GM19328 (cell line): ENCODE measurements around the gene SYDE2.
"Not testable (repeated sequence)": the region's sequence is repeated elsewhere in the genome, so short reads cannot be mapped to it uniquely, and the experiment has no call there.

Experiments used
- ATAC-seq: cut with Tn5 transposase; IDR thresholded peaks from one replicate; pipeline ENCODE4 v1.9.1; 2021; ENCODE audit warnings: mild to moderate bottlenecking, moderate library complexity; ENCODE audit not compliant: unreplicated experiment

Gene SYDE2, protein sequence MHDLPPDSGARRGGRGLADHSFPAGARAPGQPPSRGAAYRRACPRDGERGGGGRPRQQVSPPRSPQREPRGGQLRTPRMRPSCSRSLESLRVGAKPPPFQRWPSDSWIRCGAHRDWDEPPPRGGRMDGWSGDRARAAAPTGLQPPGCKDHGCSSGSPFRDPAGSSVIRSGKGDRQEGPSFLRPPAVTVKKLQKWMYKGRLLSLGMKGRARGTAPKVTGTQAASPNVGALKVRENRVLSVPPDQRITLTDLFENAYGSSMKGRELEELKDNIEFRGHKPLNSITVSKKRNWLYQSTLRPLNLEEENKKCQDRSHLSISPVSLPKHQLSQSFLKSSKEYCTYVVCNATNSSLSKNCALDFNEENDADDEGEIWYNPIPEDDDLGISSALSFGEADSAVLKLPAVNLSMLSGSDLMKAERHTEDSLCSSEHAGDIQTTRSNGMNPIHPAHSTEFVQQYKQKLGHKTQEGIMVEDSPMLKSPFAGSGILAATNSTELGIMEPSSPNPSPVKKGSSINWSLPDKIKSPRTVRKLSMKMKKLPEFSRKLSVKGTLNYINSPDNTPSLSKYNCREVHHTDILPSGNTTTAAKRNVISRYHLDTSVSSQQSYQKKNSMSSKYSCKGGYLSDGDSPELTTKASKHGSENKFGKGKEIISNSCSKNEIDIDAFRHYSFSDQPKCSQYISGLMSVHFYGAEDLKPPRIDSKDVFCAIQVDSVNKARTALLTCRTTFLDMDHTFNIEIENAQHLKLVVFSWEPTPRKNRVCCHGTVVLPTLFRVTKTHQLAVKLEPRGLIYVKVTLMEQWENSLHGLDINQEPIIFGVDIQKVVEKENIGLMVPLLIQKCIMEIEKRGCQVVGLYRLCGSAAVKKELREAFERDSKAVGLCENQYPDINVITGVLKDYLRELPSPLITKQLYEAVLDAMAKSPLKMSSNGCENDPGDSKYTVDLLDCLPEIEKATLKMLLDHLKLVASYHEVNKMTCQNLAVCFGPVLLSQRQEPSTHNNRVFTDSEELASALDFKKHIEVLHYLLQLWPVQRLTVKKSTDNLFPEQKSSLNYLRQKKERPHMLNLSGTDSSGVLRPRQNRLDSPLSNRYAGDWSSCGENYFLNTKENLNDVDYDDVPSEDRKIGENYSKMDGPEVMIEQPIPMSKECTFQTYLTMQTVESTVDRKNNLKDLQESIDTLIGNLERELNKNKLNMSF

DNA sequence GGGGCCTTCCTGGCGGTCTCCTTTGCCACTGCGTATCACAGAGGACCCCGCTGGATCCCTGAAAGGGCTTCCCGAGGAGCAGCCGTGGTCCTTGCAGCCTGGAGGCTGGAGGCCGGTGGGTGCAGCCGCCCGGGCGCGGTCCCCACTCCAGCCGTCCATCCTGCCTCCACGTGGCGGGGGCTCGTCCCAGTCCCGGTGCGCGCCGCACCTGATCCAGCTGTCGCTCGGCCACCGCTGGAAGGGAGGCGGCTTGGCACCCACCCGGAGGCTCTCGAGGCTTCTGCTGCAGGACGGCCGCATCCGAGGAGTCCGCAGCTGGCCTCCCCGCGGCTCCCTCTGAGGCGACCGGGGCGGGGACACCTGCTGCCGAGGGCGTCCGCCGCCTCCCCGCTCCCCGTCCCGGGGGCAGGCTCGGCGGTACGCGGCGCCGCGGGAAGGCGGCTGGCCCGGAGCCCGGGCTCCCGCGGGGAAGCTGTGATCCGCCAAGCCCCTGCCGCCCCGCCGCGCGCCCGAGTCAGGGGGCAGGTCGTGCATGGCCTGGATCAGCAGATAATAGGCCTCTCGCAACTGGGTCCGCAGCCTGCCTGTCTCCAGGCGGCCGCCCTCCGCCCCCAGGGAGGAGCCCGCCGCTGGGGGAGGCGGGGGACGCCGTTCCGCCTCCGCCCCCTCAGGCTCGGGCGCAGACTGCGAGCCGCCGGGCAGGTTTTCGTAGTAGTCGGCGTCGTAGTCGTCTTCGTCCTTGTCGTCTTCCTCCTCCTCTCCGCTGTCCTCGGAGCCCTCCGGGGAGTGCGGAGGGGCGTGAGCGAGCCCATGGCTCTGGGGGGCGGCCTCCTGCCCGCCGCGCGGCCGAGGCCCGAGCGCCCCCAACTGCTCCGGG is at the start of gene SYDE2:
SYDE2 (minus strand) TSS at position 554 of the 877 bp plus-strand sequence; CDS start at position 534, 20 bp downstream.
- peak; percentile 80 for ATAC-seq

DNA sequence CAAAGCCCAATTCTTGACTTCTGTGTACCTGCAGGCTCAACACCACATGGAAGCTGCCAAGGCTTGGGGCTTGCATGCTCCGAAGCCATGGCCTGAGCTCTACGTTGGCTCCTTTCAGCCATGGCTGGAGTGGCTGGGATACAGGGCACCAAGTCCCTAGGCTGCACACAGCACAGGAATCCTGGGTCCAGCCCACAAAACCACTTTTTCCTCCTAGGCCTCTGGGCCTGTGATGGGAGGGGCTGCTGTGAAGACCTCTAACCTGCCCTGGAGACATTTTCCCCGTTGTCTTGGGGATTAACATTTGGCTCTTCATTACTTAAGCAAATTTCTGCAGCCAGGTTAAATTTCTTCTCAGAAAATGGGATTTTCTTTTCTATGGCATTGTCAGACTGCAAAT is 48.2 kb upstream of the SYDE2 start:
- ATAC-seq, result not testable (repeated sequence)

DNA sequence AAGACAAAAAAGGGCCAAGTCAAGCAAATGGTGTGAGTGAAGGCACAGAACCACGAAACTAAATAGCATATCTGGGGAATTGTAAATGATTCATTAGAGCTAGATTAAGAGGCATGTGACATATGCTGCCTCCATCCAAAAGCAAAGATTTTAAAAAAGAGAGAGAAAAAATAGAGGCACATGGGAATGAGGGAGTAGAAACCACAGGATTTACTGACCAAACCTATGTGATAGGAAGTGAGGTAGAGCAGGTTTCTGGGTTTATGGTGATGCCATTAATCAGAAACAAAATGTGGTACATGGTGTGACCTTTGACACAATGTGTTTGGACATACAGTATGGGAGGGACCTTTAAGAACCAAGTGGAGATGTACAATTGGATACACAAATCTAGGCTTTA is 45.1 kb upstream of the SYDE2 start:
- ATAC-seq, result no peak

DNA sequence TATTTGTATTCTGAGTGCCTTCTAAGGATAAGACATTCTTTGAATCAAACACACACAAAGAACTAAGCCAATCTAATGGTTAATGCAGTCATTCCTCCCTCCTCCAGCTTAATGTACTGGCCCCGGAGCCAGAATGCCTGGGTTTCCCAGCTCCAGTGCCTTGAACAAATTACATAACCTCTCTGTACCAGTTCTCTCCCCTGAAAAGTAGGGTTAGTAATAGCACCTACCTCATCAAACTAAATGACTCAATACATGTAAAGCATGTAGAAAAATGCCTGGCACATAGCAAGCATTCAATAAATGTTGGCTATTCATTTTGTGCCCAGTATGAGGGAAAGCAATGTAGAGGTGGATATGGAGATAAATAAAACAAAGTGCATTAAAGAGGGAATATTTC is 44.6 kb upstream of the SYDE2 start:
- ATAC-seq, result no peak

DNA sequence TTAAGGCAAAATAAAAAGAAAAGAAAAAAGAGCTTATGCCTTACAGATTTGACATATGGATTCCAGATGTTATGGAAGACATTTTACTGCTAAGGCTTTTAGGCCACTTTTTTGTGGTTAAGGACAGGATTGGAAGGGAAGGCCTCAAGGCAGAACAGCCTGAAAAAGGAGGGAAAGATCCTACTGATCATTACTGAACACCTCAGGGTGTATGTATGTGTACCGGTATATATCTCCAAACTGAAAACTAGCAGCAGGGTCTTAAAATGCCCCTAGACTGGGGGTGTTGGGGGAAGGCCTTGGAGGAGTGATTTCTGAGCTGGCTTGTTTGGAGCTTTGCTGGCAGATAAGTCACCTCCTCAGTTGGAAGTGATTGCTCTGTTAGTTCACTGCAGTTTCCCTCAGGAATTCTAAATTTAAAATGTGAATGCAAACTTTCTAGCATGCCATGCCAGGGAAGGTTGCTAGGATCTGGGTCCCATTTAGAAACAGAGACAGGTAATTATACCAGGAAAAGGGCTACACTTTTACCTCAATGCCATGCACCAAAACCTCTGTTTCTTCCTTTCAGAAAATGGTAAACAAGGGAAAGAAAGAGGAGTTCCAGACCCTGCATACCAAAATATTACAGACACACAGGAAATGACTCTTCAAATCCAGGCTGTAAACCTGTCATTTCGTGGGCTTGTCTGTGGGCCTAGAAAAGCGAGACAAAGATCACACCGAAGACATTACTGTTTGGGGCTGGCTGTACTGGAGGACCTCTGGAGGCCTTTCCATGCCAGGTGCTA is 43.6 kb upstream of the SYDE2 start:
- ATAC-seq, result no peak

DNA sequence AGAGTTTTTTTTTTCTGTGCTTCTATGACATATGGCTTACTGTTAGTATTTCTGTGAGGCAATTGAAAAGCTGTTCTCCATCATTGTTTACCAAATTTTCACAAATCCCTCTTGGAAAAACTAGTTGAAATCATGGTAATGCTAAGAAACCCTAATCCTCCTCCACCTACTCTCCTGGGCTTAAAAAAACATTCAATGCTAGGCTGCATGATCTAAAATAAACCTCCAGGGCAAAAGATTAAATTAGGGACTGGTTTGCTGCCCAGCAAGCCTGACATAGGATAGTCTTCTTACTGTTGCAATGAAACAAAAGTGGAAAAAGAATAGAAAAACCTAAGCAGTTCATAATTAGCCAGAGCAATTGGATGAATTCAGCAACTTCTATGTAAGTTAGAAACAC is 42.6 kb upstream of the SYDE2 start:
- no peak for ATAC-seq

DNA sequence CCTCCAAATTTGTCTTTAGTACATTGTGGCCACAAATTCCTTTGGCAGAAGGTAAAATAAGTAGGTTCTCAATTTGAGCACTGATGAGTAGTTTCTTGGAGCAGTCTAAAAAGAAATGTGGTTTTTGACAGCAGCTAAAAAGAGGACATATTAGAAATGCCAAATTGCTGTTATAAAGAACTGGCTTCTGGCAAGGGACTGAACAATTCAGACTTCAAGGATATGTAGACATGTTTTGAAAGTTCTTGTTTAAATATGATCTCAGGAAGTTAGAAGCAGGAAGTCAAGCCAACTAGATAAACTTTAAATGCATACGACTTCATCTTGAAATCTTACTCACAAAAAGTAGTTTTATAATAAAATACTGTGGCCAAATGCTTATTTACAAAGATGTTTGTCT is 39.8 kb upstream of the SYDE2 start:
- ATAC-seq, result no peak

DNA sequence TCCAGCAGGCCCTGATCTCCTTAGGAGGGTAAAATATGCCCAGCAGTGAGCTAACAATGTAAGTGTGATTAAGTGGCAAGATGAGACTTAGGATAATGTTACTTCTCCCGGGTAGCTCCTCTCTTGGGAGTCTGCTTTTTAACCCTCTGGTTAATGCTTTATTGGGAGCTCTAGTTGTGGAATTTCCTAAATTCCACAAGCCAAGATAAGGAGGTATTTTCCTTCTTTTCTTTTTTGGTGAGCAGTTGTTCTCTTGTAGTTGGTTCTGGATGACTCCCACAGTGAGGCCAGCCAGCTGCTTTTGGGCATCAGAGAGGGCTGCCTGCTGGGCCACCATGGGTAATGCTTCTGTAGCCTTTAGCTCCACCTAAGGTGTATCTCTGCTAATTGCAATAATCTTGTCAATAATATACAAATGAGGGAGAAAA is 39.4 kb upstream of the SYDE2 start:
- ATAC-seq, result no peak

DNA sequence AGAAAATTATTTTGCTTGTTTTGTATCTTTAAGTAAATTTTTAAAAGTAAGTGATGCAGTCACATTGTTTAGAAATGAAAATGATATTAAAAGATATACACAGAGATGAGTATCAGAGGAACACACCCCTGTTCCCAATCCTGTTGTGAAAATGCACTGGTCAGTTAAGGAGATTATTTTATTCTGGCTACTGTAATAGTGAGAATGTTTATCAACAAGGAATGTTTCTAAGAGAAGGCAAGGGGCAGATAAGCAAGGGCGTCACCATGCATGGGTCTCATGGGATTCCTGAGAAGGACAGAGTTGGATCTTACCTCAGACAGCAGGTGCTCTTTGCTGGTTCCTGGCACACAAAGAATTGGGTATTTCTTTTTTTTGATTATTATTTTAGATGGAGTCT is 36.8 kb upstream of the SYDE2 start:
- ATAC-seq, result no peak

DNA sequence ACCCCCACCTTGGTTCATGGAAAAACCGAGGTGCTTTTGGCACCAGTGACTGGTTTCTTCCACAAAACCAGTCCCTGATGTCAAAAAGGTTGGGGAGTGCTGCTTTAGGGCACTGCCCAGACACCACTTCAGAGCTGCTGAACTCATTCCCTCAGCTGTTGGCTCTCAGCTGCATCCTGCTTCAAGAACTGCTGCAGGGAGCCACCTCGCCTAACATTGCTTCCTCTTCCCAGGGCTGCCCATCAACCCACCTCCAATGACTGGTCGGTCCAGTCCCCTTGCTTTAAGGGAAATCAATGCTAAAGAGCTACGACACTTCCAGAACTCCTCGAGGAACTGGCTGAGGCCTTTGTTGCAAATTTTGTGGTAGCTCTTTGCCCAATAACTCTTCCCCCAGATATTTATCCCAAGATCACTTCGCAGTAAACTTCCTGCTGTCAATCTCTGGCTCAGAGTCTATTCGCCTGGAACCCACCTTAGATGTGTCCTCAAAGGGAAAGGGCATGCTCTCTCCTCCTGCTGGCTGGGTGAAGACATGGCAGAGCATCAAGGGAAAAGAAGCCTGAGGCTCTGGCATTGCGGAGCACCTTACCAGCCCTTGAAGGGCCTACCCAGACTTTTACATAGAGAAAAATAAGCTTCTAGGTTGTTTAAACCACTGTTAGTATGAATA is 29.6 kb upstream of the SYDE2 start:
- no peak for ATAC-seq

DNA sequence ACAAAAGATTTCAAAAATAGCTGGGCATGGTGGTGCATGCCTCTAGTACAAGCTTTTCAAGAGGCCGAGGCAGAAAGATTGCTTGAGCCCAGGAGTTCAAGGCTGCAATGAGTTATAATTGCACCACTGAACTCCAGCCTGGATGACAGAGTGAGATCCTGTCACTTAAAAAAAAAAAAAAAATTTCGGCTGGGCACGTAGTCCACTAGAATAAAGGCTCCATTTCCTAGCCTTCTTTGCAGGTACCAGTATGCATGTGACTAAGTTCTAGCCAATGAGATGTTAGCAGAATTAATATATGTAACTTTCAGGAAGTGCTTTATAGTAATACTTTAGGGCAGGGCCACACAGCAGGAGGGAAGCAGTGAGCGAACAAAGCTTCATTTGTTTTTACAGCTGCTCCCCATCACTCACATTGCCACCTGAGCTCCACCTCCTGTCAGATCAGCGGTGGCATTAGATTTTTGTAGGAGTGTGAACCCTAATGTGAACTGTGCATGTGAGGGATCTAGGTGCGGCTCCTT is 28.8 kb upstream of the SYDE2 start:
- ATAC-seq, result no peak

DNA sequence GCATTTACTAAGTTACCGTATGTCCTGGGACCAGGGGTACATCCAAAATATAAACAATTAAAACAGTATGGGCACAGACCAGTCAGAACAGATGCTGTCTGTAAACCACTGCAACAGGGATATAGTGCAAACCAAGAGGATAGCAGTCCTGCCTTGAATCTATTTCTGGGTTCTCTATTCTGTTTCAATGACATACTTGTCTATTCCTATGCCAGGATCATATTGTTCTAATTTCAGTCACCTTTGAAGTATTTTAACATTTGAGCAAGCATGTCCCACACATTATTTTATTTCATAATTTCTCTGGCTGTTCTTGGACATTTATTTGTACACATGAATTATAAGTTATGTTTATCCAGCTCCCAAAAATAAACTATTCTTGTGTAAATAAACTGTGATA is 28.2 kb upstream of the SYDE2 start:
- ATAC-seq, result no peak

DNA sequence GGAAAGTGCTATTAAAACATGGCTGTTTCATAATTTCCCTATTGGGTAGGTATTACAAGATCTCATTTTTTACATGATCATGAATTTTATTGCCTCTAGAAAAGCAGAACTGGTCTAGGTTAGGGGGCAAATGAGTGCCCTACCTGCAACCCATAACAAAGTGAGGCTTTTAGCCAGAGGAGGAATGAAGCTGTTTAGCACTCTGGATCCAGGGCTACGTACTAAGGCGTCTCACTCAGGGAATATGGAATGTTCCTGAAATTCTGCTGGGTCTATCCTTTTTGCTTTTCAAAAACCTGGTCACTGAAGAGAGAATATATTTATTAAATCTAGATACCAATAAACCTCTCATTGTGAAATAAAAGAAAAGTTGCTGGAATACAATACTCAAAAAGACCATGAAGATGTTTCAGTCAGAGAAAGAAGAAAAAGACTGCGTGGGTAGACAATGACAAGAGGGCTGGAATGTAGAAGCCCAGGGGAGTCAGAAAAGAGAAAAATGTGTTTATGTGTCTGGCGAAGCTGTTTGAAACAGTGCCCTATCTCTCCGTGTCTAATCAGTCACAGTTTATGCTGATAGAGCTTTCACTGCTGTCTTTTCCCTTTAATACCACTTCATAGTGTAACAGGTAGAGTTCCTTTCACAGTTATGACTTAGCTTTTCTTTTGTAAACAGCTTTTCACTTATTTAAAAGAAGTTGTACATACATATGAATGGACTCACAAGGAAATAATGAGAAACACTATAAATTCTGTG is 25.0 kb upstream of the SYDE2 start:
- no peak for ATAC-seq

DNA sequence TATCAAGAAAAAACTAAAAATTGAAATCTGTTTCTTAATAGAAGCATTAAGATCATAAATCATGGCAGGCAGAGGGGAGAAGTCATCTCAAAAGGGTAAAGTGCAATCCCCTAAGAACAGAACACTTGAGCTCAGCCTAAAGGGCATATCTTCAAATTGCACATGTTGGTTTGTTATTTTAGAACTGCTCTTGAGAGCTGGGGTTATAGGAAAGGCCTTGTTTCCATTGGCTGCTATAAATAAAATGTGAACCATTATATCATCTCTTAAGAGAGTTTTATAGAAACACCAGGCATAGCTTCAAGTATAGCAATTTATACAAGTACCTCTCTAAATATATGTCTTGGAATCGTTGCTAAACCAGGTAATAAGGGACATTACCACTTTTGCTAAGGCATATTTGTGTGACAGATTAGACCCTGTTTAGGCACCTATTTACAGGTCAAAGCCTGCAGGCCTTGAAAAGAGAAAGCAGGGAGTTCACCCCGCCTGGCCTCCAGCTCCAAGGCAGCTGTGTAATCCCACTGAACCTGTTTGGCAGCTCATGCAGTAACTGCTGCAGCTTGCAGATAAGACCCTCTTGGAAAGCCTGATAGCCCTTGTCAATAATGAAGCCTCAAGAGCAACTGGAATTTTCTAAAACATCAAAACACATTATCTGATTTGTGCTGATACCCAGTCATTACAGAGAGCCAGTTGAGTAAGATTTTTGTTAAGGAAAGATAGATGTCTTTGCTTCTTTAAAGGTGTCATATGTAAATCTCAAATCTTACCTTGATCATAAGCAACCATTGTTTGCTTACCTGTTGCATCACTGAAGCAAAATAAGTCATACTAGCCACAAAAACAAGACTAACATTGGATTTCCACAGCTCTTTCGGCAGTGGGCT is 24.2 kb upstream of the SYDE2 start:
- ATAC-seq, result no peak

DNA sequence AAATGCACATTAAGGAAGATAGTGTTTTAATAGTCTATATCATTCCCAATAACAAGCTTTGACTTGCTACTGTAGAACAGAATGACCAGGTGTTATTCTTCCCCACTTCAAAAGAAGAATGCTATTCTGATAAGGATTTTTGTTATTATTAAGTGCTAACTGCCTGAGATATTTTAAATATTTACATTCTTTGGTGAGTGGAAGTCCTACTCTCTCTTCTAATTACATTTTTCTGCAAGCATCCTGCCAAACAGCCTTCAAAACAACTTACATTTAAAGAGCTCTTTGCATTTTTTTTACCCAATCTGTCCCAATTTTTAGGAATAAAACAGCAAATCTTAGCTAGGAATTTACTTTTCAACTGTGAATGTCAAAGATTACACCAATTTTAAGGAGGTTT is 23.5 kb upstream of the SYDE2 start:
- no peak for ATAC-seq

DNA sequence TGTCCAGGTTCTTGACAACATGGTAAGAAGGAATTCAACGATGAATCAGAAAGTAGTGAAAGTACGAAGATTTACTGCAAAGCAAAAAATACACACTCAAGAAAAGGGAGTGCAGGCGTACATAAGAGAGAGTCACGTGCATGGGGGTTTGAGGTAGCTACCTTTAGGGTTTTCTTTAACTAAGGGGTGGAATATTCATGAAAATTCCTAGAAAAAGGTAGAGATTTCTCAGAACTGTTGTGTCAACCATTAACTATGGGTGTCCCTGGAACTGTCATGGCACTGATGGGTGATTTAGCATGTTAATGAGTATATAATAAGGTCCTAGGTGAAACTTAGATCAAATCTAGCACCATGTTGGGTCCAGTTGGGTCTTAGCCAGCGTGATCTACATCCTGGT is 22.5 kb upstream of the SYDE2 start:
- no peak for ATAC-seq

DNA sequence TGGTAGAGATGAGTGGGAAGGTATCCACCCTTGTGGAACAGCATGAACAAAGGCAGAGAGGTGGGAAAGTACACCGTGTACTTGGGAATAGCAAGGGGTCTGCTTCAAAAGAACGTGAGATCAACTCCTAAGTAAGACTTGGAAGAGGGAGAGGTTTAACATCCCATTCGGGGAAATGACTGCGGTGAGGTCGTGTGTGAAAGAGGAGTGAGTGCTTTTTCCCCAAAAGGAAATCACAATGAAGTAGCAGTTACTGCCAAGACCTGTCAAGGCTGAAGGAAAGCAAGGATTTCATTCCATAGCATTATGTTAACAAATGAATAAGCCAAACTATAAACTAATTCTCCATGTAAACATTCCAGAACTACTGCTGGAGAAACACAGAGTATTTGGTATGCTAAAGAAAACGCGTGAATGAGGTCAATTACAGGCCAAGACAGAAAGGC is 20.0 kb upstream of the SYDE2 start:
- ATAC-seq, result no peak
